ENCODE measurements around the gene MAGI2. TPM values are rescaled to one million over a fixed set of nuclear protein-coding genes. Genes with fewer than 3 reads are reported as not detected.

MAGI2 gene
- total and polyA plus RNA-seq, 2 donors from 2014 or later: 4.4 to 9.0 TPM

DNA sequence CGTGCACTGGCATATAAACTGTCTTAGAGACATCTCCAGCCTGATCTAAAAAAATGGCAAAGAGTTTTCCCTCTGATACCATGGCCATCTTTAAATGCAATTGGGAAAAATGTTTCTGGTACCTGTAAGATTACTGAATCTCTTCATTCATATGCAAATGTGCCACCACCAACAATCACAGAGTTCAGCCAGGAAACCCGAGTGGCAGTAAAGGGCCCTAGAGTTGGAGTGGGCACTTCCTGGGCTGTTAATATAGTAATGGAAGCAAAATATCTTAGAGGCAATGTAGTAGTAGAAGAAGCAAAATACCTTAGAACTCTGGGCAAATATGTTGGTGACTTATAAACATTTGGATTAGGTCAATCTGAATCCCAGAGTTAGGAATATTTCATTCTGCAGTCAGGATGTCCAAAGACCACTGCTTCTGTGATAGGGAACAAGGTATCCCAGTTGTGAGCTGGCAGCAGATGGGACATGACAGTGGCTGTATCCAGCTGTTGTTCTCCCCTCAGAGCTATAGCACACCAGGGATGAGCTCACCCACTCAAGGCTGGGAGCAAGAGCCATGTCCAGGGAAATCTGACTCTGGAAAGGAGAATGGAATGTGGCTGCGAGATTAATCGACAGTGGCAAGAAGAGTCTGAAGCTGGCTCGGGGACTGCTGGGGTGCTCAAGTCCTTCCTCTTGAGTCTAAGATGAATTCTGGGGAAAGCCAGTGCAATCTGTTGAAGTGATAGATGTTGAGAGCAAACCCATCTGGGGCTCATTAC is 1322.8 kb downstream of the MAGI2 start:
- intact Hi-C loops (cut with DNase I): no loop called here
- H3K27ac ChIP-seq (ENCODE audit: low read depth in 2 of 2, low read length in 2 of 2): no peak overlapping the region
- H3K36me3 ChIP-seq (ENCODE audit: control insufficient read depth in 2 of 3, insufficient read depth in 3 of 3, low read length in 3 of 3): no peaks in the 10 kb centered on the region
- no peak overlapping the region for H3K9ac ChIP-seq (ENCODE audit: low read length in 3 of 3)
- H3K4me1 ChIP-seq (ENCODE audit: control insufficient read depth in 2 of 3, insufficient read depth in 2 of 3, low read depth in 1 of 3, low read length in 3 of 3): no peaks in the 10 kb centered on the region
- DNase-seq: peak in 3 of 5 donors; percentile 33 to 57 (median 57)
- TF ChIP-seq, protein P1, sequence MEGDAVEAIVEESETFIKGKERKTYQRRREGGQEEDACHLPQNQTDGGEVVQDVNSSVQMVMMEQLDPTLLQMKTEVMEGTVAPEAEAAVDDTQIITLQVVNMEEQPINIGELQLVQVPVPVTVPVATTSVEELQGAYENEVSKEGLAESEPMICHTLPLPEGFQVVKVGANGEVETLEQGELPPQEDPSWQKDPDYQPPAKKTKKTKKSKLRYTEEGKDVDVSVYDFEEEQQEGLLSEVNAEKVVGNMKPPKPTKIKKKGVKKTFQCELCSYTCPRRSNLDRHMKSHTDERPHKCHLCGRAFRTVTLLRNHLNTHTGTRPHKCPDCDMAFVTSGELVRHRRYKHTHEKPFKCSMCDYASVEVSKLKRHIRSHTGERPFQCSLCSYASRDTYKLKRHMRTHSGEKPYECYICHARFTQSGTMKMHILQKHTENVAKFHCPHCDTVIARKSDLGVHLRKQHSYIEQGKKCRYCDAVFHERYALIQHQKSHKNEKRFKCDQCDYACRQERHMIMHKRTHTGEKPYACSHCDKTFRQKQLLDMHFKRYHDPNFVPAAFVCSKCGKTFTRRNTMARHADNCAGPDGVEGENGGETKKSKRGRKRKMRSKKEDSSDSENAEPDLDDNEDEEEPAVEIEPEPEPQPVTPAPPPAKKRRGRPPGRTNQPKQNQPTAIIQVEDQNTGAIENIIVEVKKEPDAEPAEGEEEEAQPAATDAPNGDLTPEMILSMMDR (IDR thresholded peaks at IDR 0.05; ENCODE audit: borderline replicate concordance, extremely low read depth, insufficient read depth): no peak
- H3K4me3 ChIP-seq (ENCODE audit: low read length in 3 of 3): no peak overlapping the region
- FAIRE-seq: no peak
- no peaks in the 10 kb centered on the region for H3K9me3 ChIP-seq (ENCODE audit: control insufficient read depth in 2 of 3, insufficient read depth in 1 of 3, low read length in 3 of 3)
- no peaks in the 10 kb centered on the region for H3K27me3 ChIP-seq (ENCODE audit: control insufficient read depth, insufficient read depth, low read length)

DNA sequence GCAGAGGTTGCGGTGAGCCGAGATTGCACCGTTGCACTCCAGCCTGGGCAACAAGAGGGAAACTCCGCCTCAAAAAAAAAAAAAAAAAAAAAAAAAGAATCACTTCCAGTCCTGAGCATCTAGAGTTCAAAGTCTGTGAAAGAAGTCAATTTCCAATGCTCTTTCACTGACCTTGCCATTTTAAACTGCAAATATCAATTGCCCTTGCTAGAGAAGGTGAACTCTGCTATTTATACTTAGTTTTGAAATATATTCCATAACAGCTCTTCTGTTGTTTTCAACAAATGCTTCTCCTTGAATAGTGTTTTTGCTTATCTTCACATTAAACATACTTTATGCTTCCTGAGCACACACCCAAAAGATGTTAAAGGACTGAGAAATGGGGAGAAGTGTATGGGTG is 1323.6 kb downstream of the MAGI2 start:
- DNase-seq (no peak), FAIRE-seq (no peak)
- intact Hi-C loops (cut with DNase I): no loop called here
- TF ChIP-seq, protein P1 (IDR thresholded peaks at IDR 0.05; ENCODE audit: borderline replicate concordance, extremely low read depth, insufficient read depth): no peak
- Histone ChIP-seq H3K36me3 (ENCODE audit: control insufficient read depth in 2 of 3, insufficient read depth in 3 of 3, low read length in 3 of 3) (no peaks in the 10 kb centered on the region), H3K27me3 (ENCODE audit: control insufficient read depth, insufficient read depth, low read length) (no peaks in the 10 kb centered on the region), H3K4me1 (ENCODE audit: control insufficient read depth in 2 of 3, insufficient read depth in 2 of 3, low read depth in 1 of 3, low read length in 3 of 3) (no peaks in the 10 kb centered on the region), H3K4me3 (ENCODE audit: low read length in 3 of 3) (no peak overlapping the region), H3K9me3 (ENCODE audit: control insufficient read depth in 2 of 3, insufficient read depth in 1 of 3, low read length in 3 of 3) (no peaks in the 10 kb centered on the region), H3K27ac (ENCODE audit: low read depth in 2 of 2, low read length in 2 of 2) (no peak overlapping the region), H3K9ac (ENCODE audit: low read length in 3 of 3) (no peak overlapping the region)

DNA sequence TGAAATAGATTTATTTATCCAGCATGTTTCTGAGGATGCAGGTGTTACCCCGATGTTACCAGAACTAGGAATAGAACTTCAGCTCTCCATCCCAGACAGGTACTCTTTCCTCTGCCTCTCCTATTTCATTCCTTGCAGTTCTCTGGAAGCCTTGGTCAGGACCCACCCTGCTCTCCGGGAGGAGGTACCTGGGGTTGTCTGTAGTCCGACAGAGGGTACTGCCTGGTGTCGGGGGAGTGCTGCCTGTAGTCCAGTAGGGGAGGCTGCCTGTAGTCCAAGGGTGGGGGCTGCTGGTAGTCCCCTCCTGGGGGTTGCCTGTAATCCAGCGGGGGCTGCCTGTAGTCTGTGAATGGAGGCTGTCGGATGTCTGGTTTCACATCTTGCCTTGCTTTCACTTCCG is 1326.5 kb downstream of the MAGI2 start:
- intact Hi-C loops (cut with DNase I): no loop called here
- Histone ChIP-seq H3K27me3 (ENCODE audit: control insufficient read depth, insufficient read depth, low read length) (no peaks in the 10 kb centered on the region), H3K27ac (ENCODE audit: low read depth in 2 of 2, low read length in 2 of 2) (no peak overlapping the region), H3K36me3 (ENCODE audit: control insufficient read depth in 2 of 3, insufficient read depth in 3 of 3, low read length in 3 of 3) (no peaks in the 10 kb centered on the region), H3K9ac (ENCODE audit: low read length in 3 of 3) (no peak overlapping the region), H3K9me3 (ENCODE audit: control insufficient read depth in 2 of 3, insufficient read depth in 1 of 3, low read length in 3 of 3) (no peaks in the 10 kb centered on the region), H3K4me3 (ENCODE audit: low read length in 3 of 3) (no peak overlapping the region), H3K4me1 (ENCODE audit: control insufficient read depth in 2 of 3, insufficient read depth in 2 of 3, low read depth in 1 of 3, low read length in 3 of 3) (no peaks in the 10 kb centered on the region)
- DNase-seq (no peak), FAIRE-seq (no peak)
- TF ChIP-seq, protein P1 (IDR thresholded peaks at IDR 0.05; ENCODE audit: borderline replicate concordance, extremely low read depth, insufficient read depth): no peak
